KBM-7 (cell line): ENCODE data around the gene STIP1.
A peak's percentile ranks its signal among the peaks of the same experiment; 100 is the strongest.

Source experiments
- DNase-seq: peaks from one replicate; pipeline ENCODE4 v3.0.0-alpha.2; 2015
- in situ Hi-C: fragments of 300-500 bp; cut with MboI; formaldehyde crosslinking; loops from 2 replicates; pipeline ENCODE4 v1.14.3; 2020; ENCODE audit warnings: low sequenced_read_pairs, low pct_unique_long_range_greater_than_20kb, mixed read lengths

The STIP1 gene

GRCh38 chr11:64185175-64185692 is 737 bp upstream of the STIP1 start:
- in situ Hi-C loops: no loop called here
- DNase-seq: no peak

DNA sequence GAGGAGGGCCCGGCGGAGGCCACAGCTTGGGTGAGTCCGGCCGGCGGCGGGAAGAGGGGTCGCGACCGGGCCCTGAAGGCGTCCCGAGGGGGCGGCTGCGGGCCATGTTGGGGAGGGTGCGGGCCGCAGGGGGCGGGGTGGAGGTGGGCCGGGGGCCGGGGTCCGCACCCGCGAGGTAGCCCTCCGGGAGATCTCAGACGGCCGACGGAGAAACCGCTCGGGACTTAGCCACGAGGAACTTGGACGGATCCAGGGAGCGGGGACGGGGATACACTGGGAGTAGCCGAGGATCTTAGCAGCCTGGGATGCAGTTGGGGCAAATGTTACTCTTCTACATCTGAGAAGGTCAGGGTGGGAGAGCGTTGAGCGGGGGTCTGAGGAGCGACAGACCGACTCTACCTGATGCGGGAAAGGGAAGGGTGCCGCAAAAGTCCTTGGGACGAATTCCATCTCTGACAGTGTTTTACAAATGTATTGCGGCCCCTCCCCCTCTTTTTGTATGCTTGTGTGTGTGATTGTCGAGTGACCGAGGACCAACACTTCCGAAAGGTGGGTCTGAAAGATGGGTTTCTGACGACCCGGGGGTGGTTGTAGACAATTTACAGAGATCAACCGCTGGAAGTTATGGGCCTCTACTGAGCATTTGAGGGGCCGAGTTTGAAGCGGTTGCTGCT is 658 bp downstream of the STIP1 start:
- DNase-seq: peak; percentile 36
- in situ Hi-C loops: no loop called here

GRCh38 chr11:64192434-64192833 is 6.5 kb downstream of the STIP1 start:
- in situ Hi-C loops: no loop called here
- DNase-seq: no peak

DNA sequence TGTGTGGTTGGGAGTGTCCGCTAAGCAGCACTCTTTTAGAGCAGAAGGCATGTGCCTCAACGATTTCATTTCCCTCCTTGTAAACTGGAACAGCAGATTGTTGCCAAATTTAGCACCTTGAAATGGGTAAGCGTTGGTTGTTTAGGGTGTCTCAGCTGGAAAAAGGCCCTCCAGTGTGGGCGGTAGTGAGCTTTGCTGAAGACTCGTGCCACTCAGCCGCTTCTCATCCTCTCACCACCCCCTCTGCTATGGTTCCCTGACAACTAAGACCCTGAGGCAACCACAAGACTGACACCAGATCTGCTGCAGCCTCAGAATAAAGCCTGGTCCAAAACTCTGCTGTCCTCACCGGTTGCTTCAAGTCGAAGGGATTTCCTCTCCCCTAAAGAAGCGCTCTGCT is 10.7 kb downstream of the STIP1 start:
- no peak for DNase-seq
- in situ Hi-C loops: no loop called here

- in situ Hi-C loops: no loop called here
- no peak for DNase-seq
Measured at GRCh38 chr11:64198511-64198910, 12.5 kb downstream of the STIP1 start.

DNA sequence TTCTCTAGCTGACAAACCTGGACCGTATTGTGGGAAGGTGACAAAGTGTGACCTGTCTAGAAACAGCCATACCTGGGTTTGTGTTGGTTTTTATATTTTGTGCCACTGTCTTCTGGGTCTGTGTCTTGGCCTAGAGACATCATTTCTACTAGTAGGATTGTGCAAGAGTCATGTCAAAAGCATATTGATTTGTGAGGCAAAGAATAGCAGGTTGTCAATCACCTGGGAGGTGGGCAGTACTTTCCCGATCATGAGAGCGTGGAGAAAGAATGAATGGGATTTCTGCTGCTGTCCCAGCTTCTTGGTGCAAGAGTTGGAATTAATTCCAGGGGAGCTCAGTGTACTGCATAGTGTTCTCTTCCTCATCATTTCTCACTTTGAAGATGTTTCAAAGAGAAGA is 15.6 kb downstream of the STIP1 start:
- no peak for DNase-seq
- in situ Hi-C loops: no loop called here

- in situ Hi-C loops: no loop called here
- DNase-seq: no peak
Measured at GRCh38 chr11:64202992-64203391, 17.0 kb downstream of the STIP1 start.

GRCh38 chr11:64203421-64204079 is 17.6 kb downstream of the STIP1 start:
- no peak for DNase-seq
- in situ Hi-C loops: no loop called here

DNA sequence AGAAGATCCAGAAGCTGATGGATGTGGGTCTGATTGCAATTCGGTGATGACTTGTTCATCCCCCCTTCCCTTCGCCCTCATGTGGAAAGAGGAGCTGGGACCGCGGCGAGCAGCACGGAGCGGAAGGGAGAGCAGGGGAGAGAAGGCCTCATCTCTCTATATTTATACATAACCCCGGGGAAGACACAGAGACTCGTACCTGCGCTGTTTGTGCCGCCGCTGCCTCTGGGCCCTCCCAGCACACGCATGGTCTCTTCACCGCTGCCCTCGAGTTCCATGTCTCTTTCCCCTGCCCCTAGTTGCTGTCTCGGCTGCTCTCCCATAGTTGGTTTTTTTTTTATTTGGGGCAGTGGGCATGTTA is 18.1 kb downstream of the STIP1 start:
- in situ Hi-C loops: no loop called here

DNA sequence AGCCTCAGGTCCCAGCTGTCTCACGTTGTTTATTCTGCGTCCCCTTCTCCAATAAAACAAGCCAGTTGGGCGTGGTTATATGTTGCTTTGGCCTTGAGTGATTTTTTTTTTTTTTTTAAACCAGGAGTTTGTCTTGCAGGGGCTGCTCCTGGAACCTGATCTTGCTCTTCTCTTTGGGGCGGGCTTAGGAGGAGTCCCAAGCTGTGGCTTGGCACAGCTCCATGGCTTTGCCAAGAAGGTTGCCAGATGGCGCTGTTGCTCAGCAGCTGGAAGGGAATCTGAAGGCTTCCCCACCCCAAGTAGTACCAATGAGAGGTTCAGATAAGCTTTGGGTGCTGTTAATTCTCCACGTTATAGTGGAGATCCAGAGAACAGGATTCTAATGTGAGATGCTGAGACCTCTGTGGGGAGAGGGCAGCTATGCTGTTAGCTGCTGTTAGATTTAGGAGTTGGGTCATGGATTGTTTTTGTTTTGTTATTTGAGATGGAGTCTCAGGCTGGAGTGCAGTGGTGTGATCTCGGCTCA is 18.6 kb downstream of the STIP1 start:
- peak; percentile 96 for DNase-seq
- in situ Hi-C loops: no loop called here

More for the DNA sequence above, 18.1 kb downstream of the STIP1 start:
- DNase-seq: no peak

- peak; percentile 92 for DNase-seq
- in situ Hi-C loops: no loop called here
Measured at GRCh38 chr11:64206457-64207255, 20.7 kb downstream of the STIP1 start, which contains the start of gene FERMT3. FERMT3 (plus strand) TSS chr11:64206721; CDS start chr11:64207365, 644 bp downstream.

DNA sequence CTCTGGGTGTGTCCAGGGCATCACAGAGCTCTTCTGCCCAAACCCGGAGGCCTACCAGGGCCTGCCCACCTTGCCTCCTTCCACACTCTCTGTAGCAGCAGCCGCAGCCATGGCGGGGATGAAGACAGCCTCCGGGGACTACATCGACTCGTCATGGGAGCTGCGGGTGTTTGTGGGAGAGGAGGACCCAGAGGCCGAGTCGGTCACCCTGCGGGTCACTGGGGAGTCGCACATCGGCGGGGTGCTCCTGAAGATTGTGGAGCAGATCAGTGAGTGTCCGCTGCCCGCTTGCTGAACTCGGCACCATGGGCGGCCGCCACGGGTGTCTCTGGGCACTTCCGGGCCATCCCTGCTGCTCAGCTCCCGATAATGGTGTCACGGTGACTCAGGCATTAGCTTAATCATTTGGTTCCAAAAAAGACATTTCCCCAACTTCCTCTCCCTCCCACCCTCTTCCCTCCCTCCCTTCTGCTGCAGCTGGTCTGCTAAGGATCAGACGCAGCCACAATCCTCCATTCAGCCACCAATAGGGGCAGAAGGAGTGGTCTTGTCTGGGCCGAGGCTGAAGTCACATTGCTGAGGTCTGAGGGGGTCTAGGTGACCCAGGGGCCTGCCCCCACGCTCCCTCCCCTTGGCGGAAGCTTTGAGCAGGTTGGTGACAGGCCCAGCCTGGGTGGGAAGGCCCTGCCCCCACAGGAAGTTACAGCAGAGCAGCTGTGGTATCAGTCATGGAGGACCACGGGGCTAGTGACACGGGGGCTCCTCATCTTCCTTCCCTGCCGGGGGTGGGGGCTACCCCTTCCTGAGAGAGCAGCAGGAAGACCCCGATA is 21.5 kb downstream of the STIP1 start:
- in situ Hi-C loops: no loop called here
- peak; percentile 92 for DNase-seq

DNA sequence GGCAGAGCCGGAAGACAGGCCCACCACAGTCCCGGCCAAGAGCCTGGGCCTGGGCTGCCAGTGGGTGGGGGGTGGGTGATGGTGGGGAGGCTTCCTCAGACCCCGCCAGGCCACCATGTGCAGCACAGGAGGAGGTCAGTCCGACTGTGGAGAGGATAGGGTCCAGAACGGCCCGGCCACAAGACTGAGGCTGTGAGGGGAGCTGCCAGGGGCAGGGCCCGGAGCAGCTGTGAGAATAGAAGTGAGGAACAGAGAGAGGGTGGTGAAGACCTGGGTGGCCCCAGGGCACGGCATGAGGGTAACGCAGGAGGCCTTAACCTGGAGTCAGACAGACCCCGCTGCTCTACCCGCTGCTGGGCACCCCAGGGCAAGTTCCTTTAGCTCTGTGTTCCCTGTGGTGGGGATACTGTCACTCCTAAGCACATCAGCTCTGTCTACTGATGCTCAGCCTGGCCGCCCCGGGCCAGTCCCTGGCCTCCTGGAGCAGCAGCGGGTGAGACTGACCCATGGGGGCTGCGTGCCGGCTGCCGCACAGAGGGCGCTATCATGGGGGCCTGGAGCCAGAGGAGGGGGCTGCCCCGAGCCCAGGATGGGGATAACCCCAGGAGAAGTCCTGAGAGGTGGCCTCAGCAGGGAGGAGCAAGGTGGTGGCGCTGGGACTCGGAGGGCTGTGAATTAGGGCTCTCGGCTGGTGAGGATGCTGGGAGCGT is 22.3 kb downstream of the STIP1 start:
- in situ Hi-C loops: no loop called here
- no peak for DNase-seq

- DNase-seq: no peak
- in situ Hi-C loops: no loop called here
Measured at GRCh38 chr11:64208796-64209562, 23.0 kb downstream of the STIP1 start.

GRCh38 chr11:64209563-64209843 is 23.5 kb downstream of the STIP1 start:
- no peak for DNase-seq
- in situ Hi-C loops: no loop called here

GRCh38 chr11:64210301-64211020 is 24.5 kb downstream of the STIP1 start:
- in situ Hi-C loops: no loop called here
- DNase-seq: no peak

DNA sequence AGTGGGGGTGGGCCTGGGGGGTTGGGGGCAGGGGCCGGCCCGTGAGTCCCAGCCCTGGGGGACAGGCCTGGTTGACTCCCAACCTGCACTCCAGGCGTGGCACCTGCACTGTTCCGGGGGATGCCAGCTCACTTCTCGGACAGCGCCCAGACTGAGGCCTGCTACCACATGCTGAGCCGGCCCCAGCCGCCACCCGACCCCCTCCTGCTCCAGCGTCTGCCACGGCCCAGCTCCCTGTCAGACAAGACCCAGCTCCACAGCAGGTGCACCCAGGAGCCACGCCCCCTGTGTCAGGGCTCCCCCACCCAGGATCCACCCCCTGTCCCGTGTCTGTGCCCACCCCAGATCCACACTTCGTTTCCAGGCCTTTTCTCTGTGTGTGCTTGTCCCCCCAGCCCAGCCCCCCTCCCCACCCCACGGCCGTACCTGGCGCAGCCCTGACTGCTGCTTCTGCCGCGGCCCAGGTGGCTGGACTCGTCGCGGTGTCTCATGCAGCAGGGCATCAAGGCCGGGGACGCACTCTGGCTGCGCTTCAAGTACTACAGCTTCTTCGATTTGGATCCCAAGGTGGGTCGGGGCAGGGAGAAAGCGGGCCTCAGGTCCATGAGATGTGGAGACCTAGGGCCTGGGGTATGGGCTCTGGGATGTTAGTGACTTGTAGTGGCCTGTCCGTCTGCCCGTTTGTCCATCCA is 25.4 kb downstream of the STIP1 start:
- no peak for DNase-seq
- in situ Hi-C loops: no loop called here
